Measurements from ENCODE around the gene NBPF6. TPM values are rescaled to one million over a fixed set of nuclear protein-coding genes. Genes with fewer than 3 reads are reported as not detected.
"Not testable (repeated sequence)": the region's sequence is repeated elsewhere in the genome, so short reads cannot be mapped to it uniquely, and the experiment has no call there.

The NBPF6 gene
- total RNA-seq, result not detected

GRCh38 chr1:108450043-108450442 lies at the start of gene NBPF6:
TSS of gene NBPF6 (plus strand) at chr1:108450343. CDS start at chr1:108450602, 259 bp downstream.
- DNase-seq, result not testable (repeated sequence)

GRCh38 chr1:108411098-108411833 lies 38.9 kb upstream of the NBPF6 start:
- not testable (repeated sequence) for DNase-seq

GRCh38 chr1:108420129-108420528 lies 30.0 kb upstream of the NBPF6 start:
- DNase-seq, result not testable (repeated sequence)

GRCh38 chr1:108421061-108421916 lies 28.9 kb upstream of the NBPF6 start:
- DNase-seq, result not testable (repeated sequence)

- DNase-seq, result not testable (repeated sequence)
Observed at GRCh38 chr1:108426877-108427276, 23.3 kb upstream of the NBPF6 start.

GRCh38 chr1:108432002-108432401 lies 18.1 kb upstream of the NBPF6 start:
- not testable (repeated sequence) for DNase-seq

- not testable (repeated sequence) for DNase-seq
Observed at GRCh38 chr1:108433404-108433803, 16.7 kb upstream of the NBPF6 start.

GRCh38 chr1:108438536-108438935 lies 11.6 kb upstream of the NBPF6 start:
- not testable (repeated sequence) for DNase-seq

GRCh38 chr1:108454521-108454920 lies 4.4 kb downstream of the NBPF6 start:
- not testable (repeated sequence) for DNase-seq

GRCh38 chr1:108458661-108459060 lies 8.5 kb downstream of the NBPF6 start:
- not testable (repeated sequence) for DNase-seq

- not testable (repeated sequence) for DNase-seq
Observed at GRCh38 chr1:108461758-108462157, 11.6 kb downstream of the NBPF6 start.

- DNase-seq, result not testable (repeated sequence)
Observed at GRCh38 chr1:108463962-108464361, 13.8 kb downstream of the NBPF6 start.

GRCh38 chr1:108466166-108466565 lies 16.0 kb downstream of the NBPF6 start:
- DNase-seq, result not testable (repeated sequence)

GRCh38 chr1:108467155-108467554 lies 17.0 kb downstream of the NBPF6 start:
- not testable (repeated sequence) for DNase-seq

- DNase-seq, result not testable (repeated sequence)
Observed at GRCh38 chr1:108470750-108471149, 20.6 kb downstream of the NBPF6 start.

GRCh38 chr1:108474516-108474915 lies 24.4 kb downstream of the NBPF6 start:
- not testable (repeated sequence) for DNase-seq

- no peak for DNase-seq
Observed at GRCh38 chr1:108478429-108479015, 28.4 kb downstream of the NBPF6 start.

GRCh38 chr1:108482708-108483107 lies 32.6 kb downstream of the NBPF6 start:
- no peak for DNase-seq

GRCh38 chr1:108485990-108486389 lies 35.8 kb downstream of the NBPF6 start:
- not testable (repeated sequence) for DNase-seq

- not testable (repeated sequence) for DNase-seq
Observed at GRCh38 chr1:108486707-108487106, 36.6 kb downstream of the NBPF6 start.

GRCh38 chr1:108495008-108495407 lies 44.9 kb downstream of the NBPF6 start:
- not testable (repeated sequence) for DNase-seq

GRCh38 chr1:108496856-108497255 lies 46.7 kb downstream of the NBPF6 start:
- not testable (repeated sequence) for DNase-seq

GRCh38 chr1:108502138-108502537 lies 52.0 kb downstream of the NBPF6 start:
- DNase-seq, result no peak

Measured in occipital lobe (tissue), 2 donors.